ENCODE measurements around the gene TBC1D3E.
"Not testable (repeated sequence)": the region's sequence is repeated elsewhere in the genome, so short reads cannot be mapped to it uniquely, and the experiment has no call there.

Gene TBC1D3E

DNA sequence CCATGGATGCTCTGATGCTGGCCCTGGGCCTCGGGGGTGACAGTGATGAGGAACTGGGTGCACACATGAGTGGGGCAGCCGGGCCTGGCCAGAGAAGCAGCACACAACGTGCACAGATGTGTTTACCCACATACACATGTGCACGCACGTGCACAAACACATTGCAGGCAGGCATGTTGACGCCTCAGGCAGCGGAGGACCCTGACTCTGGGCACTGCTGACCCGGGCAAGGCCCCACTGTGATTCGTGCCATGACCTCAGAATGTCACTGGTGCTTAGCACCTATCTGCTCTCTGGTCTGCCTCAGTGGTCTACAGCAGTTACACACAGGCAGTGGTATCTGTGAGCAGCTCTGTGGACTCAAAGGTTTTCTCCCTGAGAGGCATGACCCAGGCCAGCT, at the start of gene TBC1D3E:
Gene TBC1D3E (plus strand): TSS at position 301 of the 400 bp plus-strand sequence. CDS start 1,545 bp downstream, outside the sequence.
- not testable (repeated sequence) for DNase-seq

DNA sequence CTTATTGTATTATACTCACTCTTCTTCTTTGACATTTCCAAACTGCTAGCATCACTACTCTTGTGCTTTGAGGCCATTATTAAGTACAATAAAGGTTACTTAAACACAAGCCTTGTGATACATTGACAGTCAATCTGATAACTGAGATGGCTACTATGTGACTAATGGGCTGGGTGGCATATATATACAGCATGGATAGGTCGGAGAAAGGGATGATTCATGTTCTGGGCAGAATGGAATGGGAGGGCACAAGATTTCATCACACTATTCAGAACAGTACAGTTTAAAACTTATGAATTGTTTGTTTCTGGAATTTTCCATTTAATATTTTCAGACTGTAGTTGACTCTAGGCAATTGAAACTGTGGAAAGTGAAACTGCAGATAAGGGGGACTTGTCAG, 40.4 kb upstream of the TBC1D3E start:
- DNase-seq, result not testable (repeated sequence)

DNA sequence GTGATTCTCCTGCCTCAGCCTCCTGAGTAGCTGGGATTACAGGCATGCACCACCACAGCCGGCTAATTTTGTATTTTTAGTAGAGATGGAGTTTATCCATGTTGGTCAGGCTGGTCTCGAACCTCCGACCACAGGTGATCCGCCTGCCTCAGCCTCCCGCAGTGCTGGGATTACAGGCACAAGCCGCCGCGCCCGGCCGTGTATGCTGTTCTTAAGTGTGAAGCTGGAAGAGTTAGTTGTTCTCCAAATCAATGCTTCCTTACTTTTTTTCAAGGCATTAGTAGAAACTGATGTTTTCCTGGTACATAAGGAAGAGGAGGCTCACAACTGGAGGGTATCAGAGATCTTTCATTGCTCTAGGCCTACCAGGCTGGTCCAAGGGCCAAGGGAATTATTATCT, 39.6 kb upstream of the TBC1D3E start:
- not testable (repeated sequence) for DNase-seq

DNA sequence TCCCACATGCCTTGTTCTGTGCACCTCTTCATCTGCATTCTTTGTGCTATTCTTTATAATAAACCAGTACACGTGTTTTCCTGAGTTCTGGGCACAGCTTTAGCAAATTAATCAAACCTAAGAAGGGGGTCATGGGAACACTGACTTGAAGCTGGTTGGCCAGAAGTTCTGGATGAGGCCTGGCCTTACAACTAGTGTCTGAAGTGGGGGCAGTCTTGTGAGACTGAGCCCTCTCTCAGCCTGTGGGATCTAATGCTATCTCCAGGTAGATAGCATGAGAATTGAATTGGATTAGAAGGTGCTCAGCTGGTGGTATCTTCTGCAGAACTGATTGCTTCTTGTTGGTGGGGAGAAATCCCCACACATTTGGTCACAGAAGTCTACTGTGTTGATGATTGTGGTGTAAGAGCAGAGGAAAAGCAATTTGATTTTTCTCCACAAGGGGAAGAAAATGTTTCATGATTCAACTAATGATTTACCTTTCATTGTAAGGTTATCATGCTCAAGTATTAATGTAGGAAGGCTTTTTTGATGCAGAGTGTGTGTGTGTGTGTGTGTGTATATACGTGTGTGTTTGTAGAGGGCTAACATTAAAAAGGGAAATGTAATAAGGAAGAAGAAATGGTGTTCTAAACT, 33.6 kb upstream of the TBC1D3E start:
- not testable (repeated sequence) for DNase-seq

DNA sequence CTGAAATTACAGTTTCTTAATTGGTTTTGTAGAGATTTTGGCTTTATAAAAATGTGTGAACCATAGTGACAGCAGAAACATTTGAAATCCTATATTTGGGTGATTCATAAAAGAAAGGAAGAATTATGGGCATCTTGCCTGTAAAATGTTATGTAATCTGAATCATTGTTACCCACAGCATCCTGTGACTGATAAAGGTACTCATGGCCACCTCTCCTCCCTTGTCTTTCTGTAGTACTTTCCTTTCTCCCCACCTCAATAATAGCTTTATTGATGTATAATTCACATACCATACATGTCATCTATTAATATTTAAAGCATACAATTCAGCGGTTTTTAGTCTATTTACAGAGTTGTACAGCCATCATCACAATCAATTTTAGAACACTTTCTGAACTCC, 28.5 kb upstream of the TBC1D3E start:
- DNase-seq, result not testable (repeated sequence)

DNA sequence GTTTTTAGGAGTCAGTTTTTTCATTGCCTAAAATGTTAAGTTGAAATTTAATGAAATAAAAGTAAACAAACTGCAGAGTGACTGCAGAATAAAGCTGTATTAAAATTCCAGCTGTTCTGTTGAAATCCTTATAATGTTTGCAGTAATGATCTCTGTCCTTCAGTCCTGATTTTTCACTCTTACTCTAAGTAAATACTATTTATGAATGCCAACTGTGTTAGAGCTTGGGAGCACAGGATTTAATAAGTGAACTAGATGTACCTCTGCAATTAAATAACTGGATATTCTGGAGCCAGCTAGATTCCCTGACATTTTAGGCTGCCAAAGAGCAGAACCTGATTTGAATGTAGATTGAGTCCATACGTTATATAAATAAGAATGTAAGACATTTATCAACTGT, 7.9 kb upstream of the TBC1D3E start:
- DNase-seq, result not testable (repeated sequence)

DNA sequence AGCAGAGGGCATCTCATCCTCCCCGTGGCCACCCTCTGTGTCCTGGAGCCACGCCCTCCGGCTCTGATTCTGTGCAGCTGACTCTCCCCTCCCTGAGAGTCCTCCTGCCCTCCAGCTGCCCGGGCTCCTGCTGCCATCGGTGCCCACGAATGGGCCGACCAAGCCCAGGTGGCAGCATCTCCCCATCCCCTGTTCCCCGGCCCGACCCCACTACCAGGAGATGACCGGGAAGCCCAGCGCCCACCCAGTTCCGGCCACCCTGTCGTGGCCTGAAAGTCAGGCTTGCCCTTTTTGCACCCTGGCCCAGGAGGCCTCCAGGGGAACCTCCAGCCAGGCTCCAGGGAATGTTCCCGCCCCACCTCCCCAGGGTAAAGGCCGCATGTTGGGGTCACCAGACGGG, 7.1 kb downstream of the TBC1D3E start:
- DNase-seq, result not testable (repeated sequence)

All from OCI-M1 (cell line).